GM18508 (cell line): ENCODE data around the gene YEATS4.
A peak's percentile ranks its signal among the peaks of the same experiment; 100 is the strongest.

Experiments used
- ATAC-seq: cut with Tn5 transposase; IDR thresholded peaks from one replicate; pipeline ENCODE4 v1.9.1; 2021; ENCODE audit warnings: moderate number of reproducible peaks; ENCODE audit not compliant: insufficient read depth, unreplicated experiment

The YEATS4 gene

GRCh38 chr12:69386921-69387320 is 27.4 kb downstream of the YEATS4 start:
- no peak for ATAC-seq

DNA sequence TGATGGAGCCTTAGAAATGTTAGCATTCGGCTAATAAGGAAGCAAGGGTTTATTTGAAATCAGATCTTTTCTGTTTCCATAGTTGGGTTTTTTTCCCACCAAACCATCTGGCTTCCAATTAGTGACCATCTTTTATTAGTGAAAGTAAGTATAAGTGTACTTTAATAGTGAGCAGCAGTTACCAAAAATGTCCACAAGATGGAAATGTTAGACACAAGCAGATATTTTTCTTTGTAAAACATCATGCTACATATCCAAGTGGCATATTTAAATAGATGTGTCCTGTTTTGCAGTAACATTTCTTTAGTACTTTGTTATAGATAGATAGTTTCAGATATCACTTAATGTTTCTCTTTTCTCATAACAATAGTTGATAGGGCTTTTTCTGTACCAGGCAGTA is 28.8 kb downstream of the YEATS4 start:
- no peak for ATAC-seq

- no peak for ATAC-seq
Measured at GRCh38 chr12:69389831-69390230, 30.3 kb downstream of the YEATS4 start.

DNA sequence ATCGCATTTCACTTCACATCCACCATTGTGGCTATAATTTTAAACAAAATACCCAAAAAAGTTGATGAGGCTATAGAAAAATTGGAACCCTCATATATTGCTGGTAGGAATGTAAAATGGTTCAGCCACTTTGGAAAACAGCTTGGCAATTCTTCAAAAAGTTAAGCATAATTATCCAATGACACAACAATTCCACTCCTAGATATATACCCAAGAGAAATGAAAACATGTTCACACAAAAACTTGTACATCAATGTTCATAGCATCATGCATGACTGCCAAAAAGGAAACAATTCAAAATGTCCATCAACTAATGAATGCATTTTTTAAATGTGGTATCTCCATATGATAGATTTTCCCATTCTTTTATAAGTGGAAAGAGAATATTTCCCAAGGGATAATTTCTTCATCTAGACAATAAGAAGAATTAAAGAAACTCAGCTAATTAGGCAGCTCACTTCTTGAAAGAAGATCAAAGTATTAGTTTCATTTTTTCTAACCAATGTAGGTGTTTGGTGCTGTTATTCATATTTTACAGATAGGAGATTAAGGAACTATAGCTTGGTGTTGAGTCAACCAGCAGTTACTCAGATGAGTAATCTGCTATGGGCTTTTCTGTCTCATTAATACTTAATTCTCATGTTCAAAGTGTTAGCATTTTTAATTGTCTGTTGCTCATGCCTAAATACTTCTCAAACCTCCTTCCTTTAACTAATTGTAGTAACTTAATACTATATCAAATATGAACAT is 32.8 kb downstream of the YEATS4 start:
- peak; percentile 84 for ATAC-seq

- no peak for ATAC-seq
Measured at GRCh38 chr12:69396041-69396440, 36.5 kb downstream of the YEATS4 start.

- ATAC-seq, result no peak
Measured at GRCh38 chr12:69396963-69397362, 37.4 kb downstream of the YEATS4 start.

DNA sequence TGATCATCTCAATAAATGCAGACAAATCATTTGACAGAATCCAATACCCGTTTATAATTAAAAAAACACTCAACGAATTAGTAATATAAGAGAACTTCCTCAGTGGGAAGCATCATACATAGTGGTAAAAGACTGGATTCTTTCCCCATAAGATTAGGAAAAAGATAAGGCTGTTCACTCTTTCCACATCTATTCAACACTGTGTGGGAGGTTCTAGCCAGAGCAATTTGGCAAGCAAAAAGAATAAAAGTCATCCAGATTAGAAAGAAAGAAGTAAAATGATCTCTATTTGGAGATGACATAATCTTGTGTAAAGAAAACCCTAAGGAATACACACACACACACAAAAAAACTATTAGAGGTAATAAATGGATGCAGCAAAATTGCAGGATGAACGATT is 38.4 kb downstream of the YEATS4 start:
- ATAC-seq, result no peak

DNA sequence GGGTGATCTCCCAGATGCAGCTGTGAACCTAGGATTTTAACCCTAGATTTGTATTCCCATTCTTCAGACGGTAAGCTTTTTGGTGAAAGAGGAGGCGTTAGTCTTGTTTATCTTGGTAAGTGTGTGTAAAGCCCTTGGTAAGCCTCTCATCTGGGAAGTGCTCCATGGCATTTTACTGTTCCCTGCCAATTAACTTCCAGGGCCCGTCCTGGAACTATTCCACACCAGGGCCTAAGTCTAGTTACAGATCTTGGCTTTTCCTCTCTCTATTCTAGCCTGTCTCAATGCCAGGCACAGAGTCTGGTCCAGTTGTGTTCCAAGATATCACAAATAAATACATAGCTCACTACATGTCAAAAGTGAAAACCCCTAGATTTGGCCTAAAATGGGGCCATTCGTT is 42.4 kb downstream of the YEATS4 start:
- ATAC-seq, result no peak

DNA sequence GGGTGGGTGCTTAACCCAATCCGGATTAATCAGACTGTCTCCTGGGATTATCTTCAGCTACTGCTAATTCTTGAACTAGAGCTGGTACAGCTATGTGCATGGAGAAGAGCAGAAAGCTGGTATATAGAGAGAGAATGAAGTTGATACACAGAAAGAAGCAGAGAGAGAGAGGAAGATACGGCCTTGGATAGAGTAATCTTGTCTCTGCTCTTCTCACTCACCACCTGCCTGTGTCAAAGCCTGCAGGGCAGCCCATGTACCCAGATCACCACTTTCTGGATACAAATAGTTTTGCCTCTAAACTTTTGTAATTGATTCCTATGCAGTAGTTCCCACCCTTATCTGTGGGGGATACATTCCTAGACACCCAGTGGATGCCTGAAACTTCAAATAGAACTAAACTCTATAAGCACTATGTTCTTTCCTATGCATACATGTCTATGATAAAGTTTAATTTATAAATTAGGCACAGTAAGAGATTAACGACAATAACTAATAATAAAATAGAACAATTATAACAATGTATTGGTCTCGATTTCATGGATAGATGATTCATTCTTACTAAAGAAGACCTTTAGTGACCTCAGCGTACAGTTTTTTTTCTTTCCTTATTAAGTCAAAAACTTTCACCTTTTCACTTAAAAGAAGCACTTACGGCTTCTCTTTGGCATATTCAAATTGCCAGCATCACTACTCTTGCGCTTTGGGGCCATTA is 45.5 kb downstream of the YEATS4 start:
- no peak for ATAC-seq

DNA sequence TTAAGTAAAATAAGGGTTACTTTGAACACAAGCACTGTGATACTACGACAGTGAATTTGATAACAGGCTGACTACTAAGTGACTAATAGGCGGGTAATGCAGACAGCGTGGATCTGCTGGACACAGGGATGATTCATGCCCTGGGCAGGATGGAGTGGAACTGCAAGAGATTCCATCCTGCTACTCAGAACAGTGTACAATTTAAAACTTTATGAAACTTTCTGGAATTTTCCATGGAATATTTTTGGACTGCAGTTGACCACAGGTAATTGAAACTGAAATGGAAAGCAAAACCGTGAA is 46.0 kb downstream of the YEATS4 start:
- ATAC-seq, result no peak

DNA sequence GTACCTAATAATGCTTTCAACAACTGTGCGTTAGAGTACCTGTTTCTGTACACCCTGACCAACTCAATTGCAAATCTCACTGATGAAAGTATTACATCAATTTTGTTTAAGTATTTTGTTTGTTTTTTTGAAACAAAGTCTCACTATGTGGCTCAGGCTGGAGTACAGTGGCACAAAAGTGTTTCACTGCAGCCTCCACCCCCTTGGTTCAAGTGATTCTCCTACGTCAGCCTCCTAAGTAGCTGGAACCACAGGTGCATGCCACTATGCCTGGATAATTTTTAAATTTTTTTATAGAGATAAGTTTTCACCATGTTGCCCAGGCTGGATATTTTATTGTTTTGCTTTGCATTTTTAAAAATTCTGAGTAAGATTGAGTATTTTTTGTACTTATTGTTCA is 46.7 kb downstream of the YEATS4 start:
- ATAC-seq, result no peak

- no peak for ATAC-seq
Measured at GRCh38 chr12:69410571-69410970, 51.0 kb downstream of the YEATS4 start.

DNA sequence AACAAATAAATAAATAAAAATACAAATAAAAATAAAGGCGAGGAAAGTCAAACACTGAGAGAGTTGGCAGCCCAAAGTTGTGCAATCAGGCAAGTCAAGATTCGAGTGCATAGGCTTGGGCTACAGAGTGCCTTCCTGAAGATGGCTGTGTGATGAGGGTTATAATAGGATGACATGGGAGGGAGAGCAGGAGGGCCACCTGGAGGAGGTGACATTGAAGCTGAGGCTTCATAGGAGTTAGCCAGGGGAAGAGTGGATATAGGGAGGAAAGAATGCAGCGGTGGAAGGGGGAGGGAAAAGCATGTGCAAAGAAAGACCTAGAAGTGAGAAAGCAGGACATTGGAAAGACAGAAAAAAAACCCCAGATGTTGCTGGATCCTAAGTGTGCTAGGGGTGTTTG is 53.1 kb downstream of the YEATS4 start:
- ATAC-seq, result no peak

GRCh38 chr12:69415471-69416275 is 56.1 kb downstream of the YEATS4 start:
- ATAC-seq, result no peak

- ATAC-seq, result no peak
Measured at GRCh38 chr12:69417231-69417630, 57.7 kb downstream of the YEATS4 start.

GRCh38 chr12:69417741-69418167 is 58.2 kb downstream of the YEATS4 start:
- ATAC-seq, result no peak

GRCh38 chr12:69419701-69420100 is 60.2 kb downstream of the YEATS4 start:
- no peak for ATAC-seq

- ATAC-seq, result no peak
Measured at GRCh38 chr12:69421548-69421947, 62.0 kb downstream of the YEATS4 start.

GRCh38 chr12:69423037-69423905 is 63.7 kb downstream of the YEATS4 start:
- no peak for ATAC-seq

- no peak for ATAC-seq
Measured at GRCh38 chr12:69425417-69425816, 65.9 kb downstream of the YEATS4 start.
